ENCODE measurements around the gene GNG14. TPM values are rescaled to one million over a fixed set of nuclear protein-coding genes. Genes with fewer than 3 reads are reported as not detected.

GNG14 gene
- total RNA-seq, 1 donor from 2014 or later = not detected

DNA sequence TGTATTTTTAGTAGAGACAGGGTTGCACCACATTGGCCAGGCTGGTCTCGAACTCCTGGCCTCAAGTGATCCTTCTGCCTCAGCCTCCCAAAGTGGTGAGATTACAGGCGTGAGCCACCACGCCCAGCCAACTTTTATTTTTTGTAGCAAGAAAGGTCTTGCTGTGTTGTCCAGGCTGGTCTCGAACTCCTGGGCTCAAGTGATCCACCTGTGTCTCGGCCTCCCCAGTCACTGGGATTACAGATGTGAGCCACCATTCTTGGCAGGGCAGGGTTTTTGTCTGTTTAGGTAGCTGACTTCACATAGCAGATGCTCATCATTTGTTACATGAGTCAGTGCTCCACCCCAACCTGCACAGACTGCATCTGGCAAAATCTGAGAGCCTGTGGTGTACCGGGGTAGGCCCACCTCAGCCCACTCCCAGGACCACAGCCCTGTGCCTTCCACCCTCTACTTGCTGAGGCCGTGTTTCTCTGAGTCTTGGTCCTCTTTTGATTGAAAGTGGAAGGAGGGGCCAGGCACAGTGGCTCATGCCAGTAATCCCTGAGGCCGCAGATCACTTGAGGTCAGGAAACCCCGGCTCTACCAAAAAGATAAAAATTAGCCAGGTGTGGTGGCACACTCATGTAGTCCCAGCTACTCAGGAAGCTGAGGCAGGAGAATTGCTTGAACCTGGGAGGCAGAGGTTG lies 40.1 kb downstream of the GNG14 start:
- Mint-ChIP-seq H3K9me3 (ENCODE audit: unreplicated experiment) (peaks cover 11% of the 10 kb centered on the region), H3K4me1 (ENCODE audit: low read depth, unreplicated experiment) (peaks cover 14% of the 10 kb centered on the region), H3K4me3 (ENCODE audit: unreplicated experiment) (no peak overlapping the region)

DNA sequence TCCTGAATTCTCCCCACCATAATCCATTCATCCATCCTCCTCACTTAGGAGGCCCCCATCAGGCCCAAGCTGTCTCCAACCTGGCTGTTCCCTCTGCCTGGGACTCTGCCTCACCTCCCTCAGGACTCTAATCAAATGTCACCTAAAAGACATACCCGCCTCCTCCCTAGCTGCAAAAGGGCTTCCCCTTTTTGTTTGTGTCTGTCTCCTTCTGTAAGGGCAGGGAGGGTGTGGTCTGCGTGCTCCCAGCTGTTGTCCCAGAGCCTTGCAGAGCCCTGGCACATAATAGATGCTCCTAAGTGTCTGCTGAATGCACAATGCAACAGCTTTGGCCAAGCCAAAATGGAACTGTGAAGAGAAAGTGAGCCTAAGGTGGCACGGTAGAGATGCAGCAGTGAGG lies 42.3 kb downstream of the GNG14 start:
- peaks cover 16% of the 10 kb centered on the region for H3K4me1 Mint-ChIP-seq (ENCODE audit: low read depth, unreplicated experiment)
- peak overlapping the region; percentile 69 for H3K4me3 Mint-ChIP-seq (ENCODE audit: unreplicated experiment)
- peak overlapping the region; percentile 93 for H3K27ac Mint-ChIP-seq (ENCODE audit: unreplicated experiment)
- no peaks in the 10 kb centered on the region for H3K36me3 Mint-ChIP-seq (ENCODE audit: unreplicated experiment)
- no peak for TF ChIP-seq CTCF (IDR thresholded peaks at IDR 0.05; ENCODE audit: partially characterized antibody, unreplicated experiment)
- DNase-seq = no peak
- H3K9me3 Mint-ChIP-seq (ENCODE audit: unreplicated experiment) = peaks cover 10% of the 10 kb centered on the region
- peaks cover 8% of the 10 kb centered on the region for H3K27me3 Mint-ChIP-seq (ENCODE audit: unreplicated experiment)

More for the DNA sequence above, 40.1 kb downstream of the GNG14 start:
- TF ChIP-seq CTCF (IDR thresholded peaks at IDR 0.05; ENCODE audit: partially characterized antibody, unreplicated experiment) = no peak
- Mint-ChIP-seq H3K36me3 (ENCODE audit: unreplicated experiment) (no peaks in the 10 kb centered on the region), H3K27ac (ENCODE audit: unreplicated experiment) (no peak overlapping the region), H3K27me3 (ENCODE audit: unreplicated experiment) (peaks cover 16% of the 10 kb centered on the region)
- no peak for DNase-seq

DNA sequence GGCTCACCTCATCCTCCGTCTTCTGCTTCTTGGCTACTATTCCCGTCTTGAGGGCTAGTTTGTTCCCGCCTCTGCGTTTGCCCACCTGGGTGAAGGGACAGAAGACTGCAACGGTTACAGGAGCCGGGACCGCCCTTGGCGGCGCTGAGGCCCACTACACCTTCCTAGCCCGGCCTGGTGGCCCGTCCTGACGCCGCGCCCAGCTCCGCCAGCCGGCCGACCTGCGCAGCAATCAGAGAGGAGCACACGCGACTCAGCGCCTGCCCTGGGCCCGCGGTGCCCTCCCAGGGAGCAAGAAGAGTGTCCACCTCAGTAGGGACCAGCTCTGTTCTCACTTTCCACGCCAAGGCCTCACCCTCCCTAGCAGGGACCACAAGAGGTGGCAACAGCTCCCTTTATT lies 43.5 kb downstream of the GNG14 start:
- H3K27ac Mint-ChIP-seq (ENCODE audit: unreplicated experiment) = no peak overlapping the region
- peaks cover 10% of the 10 kb centered on the region for H3K9me3 Mint-ChIP-seq (ENCODE audit: unreplicated experiment)
- H3K27me3 Mint-ChIP-seq (ENCODE audit: unreplicated experiment) = peaks cover 8% of the 10 kb centered on the region
- no peaks in the 10 kb centered on the region for H3K36me3 Mint-ChIP-seq (ENCODE audit: unreplicated experiment)
- no peak for DNase-seq
- H3K4me1 Mint-ChIP-seq (ENCODE audit: low read depth, unreplicated experiment) = peaks cover 16% of the 10 kb centered on the region
- TF ChIP-seq CTCF (IDR thresholded peaks at IDR 0.05; ENCODE audit: partially characterized antibody, unreplicated experiment) = no peak
- H3K4me3 Mint-ChIP-seq (ENCODE audit: unreplicated experiment) = no peak overlapping the region

- Mint-ChIP-seq H3K4me1 (ENCODE audit: low read depth, unreplicated experiment) (peaks cover 24% of the 10 kb centered on the region), H3K36me3 (ENCODE audit: unreplicated experiment) (no peaks in the 10 kb centered on the region), H3K27me3 (ENCODE audit: unreplicated experiment) (peaks cover 16% of the 10 kb centered on the region), H3K27ac (ENCODE audit: unreplicated experiment) (peak overlapping the region; percentile 92), H3K9me3 (ENCODE audit: unreplicated experiment) (peaks cover 14% of the 10 kb centered on the region), H3K4me3 (ENCODE audit: unreplicated experiment) (peak overlapping the region; percentile 98)
- TF ChIP-seq CTCF (IDR thresholded peaks at IDR 0.05; ENCODE audit: partially characterized antibody, unreplicated experiment) = no peak
- no peak for DNase-seq
Observed at GRCh38 chr19:12733369-12734214, 45.8 kb downstream of the GNG14 start.
